GM21367 (cell line): ENCODE results near the gene PRIMPOL.
"Not testable (repeated sequence)": the region's sequence is repeated elsewhere in the genome, so short reads cannot be mapped to it uniquely, and the experiment has no call there.

Experiments used
- ATAC-seq: cut with Tn5 transposase; IDR thresholded peaks from one replicate; pipeline ENCODE4 v1.9.1; 2021; ENCODE audit not compliant: unreplicated experiment

PRIMPOL gene

DNA sequence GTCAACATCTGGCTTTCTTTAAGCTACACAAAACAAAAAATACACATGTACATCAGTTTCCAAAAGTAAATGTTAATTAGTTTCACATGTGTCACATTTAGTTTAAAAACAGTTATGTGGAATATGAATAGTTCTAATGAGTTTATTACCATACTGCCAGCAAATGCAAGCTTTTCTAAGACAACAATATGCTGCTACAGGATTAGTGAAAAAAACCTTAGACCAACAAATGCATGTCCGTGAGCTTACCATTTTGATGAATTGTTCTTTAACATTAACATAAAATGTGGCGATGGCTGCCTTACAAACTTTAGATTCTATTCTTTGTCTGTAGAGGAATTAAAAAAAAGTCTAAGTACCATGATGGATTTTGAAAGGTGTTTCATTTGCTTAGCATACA lies 52.6 kb downstream of the PRIMPOL start:
- no peak for ATAC-seq

- ATAC-seq = peak; percentile 76
These were observed 56.2 kb downstream of the PRIMPOL start for GRCh38 chr4:184705692-184706091.

GRCh38 chr4:184706453-184706852 lies 56.9 kb downstream of the PRIMPOL start:
- ATAC-seq = no peak

- no peak for ATAC-seq
These were observed 62.8 kb downstream of the PRIMPOL start for GRCh38 chr4:184712322-184712721.

- no peak for ATAC-seq
These were observed 64.3 kb downstream of the PRIMPOL start for GRCh38 chr4:184713887-184714286.

- ATAC-seq = no peak
These were observed 66.0 kb downstream of the PRIMPOL start for GRCh38 chr4:184715526-184715925.

DNA sequence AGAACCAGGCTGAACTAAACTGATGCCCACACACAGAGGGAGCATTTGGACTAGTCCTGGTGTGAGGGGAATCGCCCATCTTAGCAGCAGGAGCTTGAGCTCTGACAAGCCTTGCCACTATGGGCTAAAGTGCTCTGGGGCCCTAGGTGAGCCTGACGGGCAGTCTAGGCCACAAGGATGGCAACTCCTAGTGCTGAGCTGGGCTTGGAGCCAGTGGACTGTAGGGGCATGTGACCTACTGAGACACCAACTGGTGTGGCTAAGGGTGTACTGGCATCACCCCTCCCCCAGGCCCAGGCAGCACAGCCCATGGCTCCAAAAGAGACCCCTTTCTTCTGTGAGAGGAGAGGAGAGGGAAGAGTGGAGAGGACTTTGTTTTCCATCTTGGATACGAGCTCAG lies 69.9 kb downstream of the PRIMPOL start:
- no peak for ATAC-seq

DNA sequence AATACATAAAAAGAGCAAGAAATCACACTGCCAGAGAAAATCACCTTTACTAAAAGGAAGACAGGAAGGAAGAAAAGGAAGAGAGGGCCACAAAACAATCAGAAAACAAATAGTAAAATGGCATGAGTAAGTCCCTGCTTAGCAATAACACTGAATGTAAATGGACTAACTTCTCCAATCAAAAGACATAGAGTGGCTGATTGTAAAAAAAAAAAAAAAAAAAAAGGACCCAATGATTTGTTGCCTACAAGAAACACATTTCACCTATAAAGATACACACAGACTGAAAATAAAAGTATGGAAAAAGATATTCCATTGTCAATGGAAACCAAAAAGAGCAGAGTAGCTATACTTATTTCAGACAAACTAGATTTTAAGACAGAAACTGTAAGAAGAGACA lies 71.7 kb downstream of the PRIMPOL start:
- ATAC-seq = no peak

GRCh38 chr4:184722798-184723197 lies 73.3 kb downstream of the PRIMPOL start:
- no peak for ATAC-seq

GRCh38 chr4:184727430-184727829 lies 77.9 kb downstream of the PRIMPOL start:
- ATAC-seq = no peak

GRCh38 chr4:184728858-184729257 lies 79.3 kb downstream of the PRIMPOL start:
- ATAC-seq = no peak

- no peak for ATAC-seq
These were observed 80.4 kb downstream of the PRIMPOL start for GRCh38 chr4:184729946-184730345.

DNA sequence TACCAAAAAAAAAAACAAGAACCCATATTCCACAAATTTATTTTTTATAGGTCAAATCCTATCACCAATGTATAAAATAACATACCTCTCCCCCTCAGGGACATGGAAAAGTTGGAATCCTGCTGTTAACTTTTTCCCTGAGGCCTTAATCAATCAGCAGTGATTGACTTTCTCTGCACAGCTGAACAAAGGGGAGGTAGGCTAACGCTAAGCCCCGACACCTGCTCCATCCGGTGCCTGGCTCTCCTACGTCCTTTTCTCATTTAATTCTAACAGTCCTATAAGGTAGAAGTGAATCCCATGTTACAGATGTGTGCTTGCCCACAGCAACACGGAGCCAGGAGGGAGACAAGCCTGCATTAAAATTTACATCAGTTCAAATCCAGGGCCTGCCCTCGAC lies 81.5 kb downstream of the PRIMPOL start:
- ATAC-seq = no peak

GRCh38 chr4:184732126-184732525 lies 82.6 kb downstream of the PRIMPOL start:
- ATAC-seq = no peak

- ATAC-seq = peak; percentile 93
These were observed 84.4 kb downstream of the PRIMPOL start, which contains the start of gene CENPU for GRCh38 chr4:184733654-184734524. Gene CENPU, minus strand, starts transcription at chr4:184734096. Its CDS starts 34 bp downstream, at chr4:184734062.

GRCh38 chr4:184734758-184735157 lies 85.2 kb downstream of the PRIMPOL start:
- no peak for ATAC-seq

GRCh38 chr4:184739575-184739974 lies 90.0 kb downstream of the PRIMPOL start:
- not testable (repeated sequence) for ATAC-seq

DNA sequence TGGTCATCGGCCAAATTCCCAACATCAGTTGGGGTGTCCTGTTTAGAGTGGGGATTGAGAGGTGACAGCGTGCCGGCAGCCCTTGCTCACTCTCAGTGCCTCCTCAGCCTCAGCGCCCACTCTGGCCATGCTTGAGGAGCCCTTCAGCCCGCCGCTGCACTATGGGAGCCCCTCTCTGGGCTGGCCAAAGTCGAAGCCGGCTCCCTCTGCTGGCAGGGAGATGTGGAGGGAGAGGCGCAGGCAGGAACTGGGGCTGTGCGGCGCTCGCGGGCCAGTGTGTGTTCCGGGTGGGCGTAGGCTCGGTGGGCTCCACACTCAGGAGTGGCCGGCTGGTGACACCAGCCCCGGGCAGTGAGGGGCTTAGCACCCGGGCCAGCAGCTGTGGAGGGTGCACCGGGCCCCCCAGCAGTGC lies 91.4 kb downstream of the PRIMPOL start:
- ATAC-seq = no peak

- not testable (repeated sequence) for ATAC-seq
These were observed 92.1 kb downstream of the PRIMPOL start for GRCh38 chr4:184741651-184742050.

DNA sequence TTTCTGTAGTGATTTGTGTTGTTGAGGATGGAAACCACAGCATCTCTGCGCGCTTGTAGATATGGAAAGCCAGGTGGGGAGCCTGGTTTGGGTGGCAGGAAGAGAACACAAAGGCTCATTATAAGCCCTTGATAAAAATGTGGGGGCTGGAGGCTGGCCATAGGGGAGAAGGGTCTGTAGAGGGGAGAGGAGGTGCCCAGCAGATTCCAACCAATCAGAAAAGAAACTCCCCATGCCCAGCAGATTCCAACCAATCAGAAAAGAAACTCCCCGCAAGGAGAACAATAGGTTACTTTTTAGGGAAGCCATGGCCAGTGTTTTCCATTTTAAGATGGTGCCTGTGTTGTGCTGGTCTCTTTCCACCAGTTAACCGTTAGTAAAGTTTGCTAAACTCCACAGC lies 94.1 kb downstream of the PRIMPOL start:
- ATAC-seq = no peak

- ATAC-seq = no peak
These were observed 94.7 kb downstream of the PRIMPOL start for GRCh38 chr4:184744236-184744635.
